ENCODE results near the gene PIRT. TPM values are rescaled to one million over a fixed set of nuclear protein-coding genes. Genes with fewer than 3 reads are reported as not detected.

The PIRT gene
- total RNA-seq, 1 donor from 2014 or later, result not detected

- DNase-seq (ENCODE audit: low spot score), result no peak
- intact Hi-C loops (cut with DNase I), result no loop called here
These were observed 44.1 kb downstream of the PIRT start for GRCh38 chr17:10793816-10794215.

GRCh38 chr17:10793256-10793655 lies 44.6 kb downstream of the PIRT start:
- intact Hi-C loops (cut with DNase I), result no loop called here
- no peak for DNase-seq (ENCODE audit: low spot score)

DNA sequence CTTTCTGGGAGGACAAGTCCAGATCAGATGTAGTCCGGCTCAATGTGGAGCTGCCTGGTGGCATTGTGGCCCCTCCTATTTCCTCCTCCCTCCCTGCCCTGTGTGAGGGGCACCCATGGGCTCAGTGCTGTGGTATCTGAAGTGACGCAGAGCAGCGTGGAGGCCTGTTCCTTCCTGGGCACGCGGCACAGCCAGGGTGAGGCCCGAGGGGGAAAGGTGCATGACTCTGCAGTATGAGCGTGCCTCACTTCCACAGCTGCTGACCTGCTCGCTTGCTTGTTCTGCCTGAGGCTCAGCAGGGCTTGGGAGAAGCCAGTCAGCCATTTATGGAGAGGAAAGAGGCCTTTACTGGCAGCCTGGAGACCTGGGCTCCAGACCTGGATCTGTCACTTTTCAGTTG lies 45.7 kb downstream of the PIRT start:
- intact Hi-C loops (cut with DNase I), result no loop called here
- peak; percentile 64 for DNase-seq (ENCODE audit: low spot score)

DNA sequence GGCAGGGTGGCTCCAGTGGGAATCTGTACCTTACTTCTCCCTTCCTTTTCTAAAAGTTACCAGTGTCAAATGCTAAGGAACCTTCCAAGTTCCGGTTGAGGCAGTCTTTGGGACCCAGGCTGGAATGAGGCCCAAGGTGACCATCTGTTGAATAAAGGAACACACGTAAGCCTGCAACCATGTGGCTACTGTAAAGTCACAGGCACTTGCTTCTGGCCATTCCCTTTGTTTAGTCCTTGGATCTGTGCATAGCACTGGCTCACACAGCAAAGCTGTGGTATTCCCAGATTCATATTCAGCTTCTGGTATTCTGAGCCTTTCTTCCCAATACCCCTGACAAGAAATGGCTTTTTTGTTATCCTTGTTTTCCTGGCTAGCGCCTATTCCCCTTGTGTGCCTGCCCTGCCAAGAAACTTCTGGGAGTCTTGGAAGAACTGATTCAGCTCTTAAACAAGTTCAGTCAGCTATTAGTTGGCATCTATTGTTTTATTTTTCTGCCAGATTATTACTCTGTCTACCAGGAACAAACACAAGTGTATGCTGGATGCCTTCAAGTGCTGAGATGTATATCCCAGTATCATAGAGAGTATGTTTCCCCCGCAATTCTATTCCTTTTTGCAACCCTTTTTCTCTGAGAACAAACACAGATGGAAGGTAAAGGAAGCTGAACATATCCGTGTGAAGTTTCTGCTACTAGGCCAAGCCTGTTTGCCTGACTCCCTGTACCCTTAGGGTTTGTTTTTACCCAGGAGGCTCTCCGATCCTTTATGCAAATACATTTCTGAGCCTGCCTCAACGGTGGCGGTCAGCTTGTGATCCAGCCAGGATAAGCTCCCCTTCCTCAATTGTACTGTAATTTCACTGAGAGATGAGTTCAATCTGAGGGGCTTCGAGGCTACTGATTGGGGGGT lies 47.1 kb downstream of the PIRT start:
- intact Hi-C loops (cut with DNase I), result no loop called here
- DNase-seq (ENCODE audit: low spot score), result peak; percentile 55

- DNase-seq (ENCODE audit: low spot score), result peak; percentile 10
- intact Hi-C loops (cut with DNase I), result no loop called here
These were observed 48.1 kb downstream of the PIRT start for GRCh38 chr17:10789694-10790271.

GRCh38 chr17:10787306-10788045 lies 50.4 kb downstream of the PIRT start:
- intact Hi-C loops (cut with DNase I), result no loop called here
- peak; percentile 56 for DNase-seq (ENCODE audit: low spot score)

DNA sequence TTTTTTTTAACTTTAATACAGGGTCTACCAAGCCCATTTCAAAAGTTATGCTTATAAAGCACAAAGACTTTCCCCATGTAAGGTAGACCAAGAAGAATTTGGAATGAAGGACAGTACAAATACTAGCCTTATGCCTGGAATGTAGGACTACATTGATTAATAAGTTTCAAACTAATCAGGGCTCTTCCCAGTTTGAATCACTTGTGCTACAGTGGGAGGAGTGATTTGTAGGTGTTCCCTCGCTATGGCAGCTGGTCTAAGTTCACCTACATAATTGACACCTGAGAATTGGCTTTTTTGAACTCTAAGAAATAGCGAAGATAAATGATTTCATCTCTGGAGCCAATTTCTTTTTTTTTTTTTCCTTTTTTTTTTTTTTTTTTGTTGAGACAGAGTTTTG lies 52.6 kb downstream of the PIRT start:
- intact Hi-C loops (cut with DNase I), result no loop called here
- no peak for DNase-seq (ENCODE audit: low spot score)

- intact Hi-C loops (cut with DNase I), result no loop called here
- no peak for DNase-seq (ENCODE audit: low spot score)
These were observed 58.3 kb downstream of the PIRT start for GRCh38 chr17:10779609-10780008.

GRCh38 chr17:10777890-10778289 lies 60.0 kb downstream of the PIRT start:
- intact Hi-C loops (cut with DNase I), result no loop called here
- no peak for DNase-seq (ENCODE audit: low spot score)

- DNase-seq (ENCODE audit: low spot score), result peak; percentile 10
- intact Hi-C loops (cut with DNase I), result no loop called here
These were observed 60.6 kb downstream of the PIRT start for GRCh38 chr17:10777131-10777807.

GRCh38 chr17:10776381-10776780 lies 61.5 kb downstream of the PIRT start:
- no peak for DNase-seq (ENCODE audit: low spot score)
- intact Hi-C loops (cut with DNase I), result no loop called here

DNA sequence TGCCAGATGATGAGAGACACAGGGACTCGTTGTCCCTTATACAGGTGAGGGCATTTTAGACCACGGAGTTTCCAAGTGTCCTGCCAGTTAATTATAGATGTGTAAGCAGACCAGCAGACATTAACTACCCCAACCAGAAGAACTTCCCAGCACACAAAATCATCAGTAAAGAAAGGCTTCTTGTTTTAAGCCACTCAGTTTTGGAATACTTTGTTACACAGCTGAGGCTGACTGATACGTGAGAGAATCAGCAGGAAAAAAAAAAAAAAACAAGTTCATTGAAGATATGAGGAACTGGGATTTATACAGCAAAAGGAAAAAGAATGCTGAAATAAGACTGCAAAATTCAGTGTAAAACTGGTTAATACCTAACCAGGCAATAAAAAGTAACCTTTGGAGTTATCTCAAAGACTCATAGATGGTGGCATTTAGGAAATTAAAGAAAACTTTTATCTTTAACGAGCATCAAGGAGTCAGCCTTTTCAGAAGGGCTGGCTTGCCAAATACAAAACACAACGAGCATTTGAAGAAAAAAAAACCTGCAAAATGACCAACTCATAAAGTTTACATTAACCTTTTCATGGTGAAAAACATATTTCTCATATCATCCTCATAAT lies 62.0 kb downstream of the PIRT start:
- no peak for DNase-seq (ENCODE audit: low spot score)
- intact Hi-C loops (cut with DNase I), result no loop called here

GRCh38 chr17:10775058-10775457 lies 62.8 kb downstream of the PIRT start:
- intact Hi-C loops (cut with DNase I), result no loop called here
- no peak for DNase-seq (ENCODE audit: low spot score)

GRCh38 chr17:10773391-10773790 lies 64.5 kb downstream of the PIRT start:
- DNase-seq (ENCODE audit: low spot score), result peak; percentile 12
- intact Hi-C loops (cut with DNase I), result no loop called here

Other genes starting within 250 kb of the PIRT start
- 1.5 TPM for gene MYH3, start 180.8 kb downstream of the PIRT start, total RNA-seq
- 36.3 TPM for gene SCO1, start 140.6 kb downstream of the PIRT start, total RNA-seq
- 4.4 TPM for gene ADPRM, start 140.5 kb downstream of the PIRT start, total RNA-seq
- gene TMEM220, start 108.1 kb downstream of the PIRT start, total RNA-seq, result 3.7 TPM
- gene TMEM238L, start 34.0 kb downstream of the PIRT start, total RNA-seq, result not detected